ENCODE results near the gene SLC35A5. TPM values are rescaled to one million over a fixed set of nuclear protein-coding genes. Genes with fewer than 3 reads are reported as not detected.

The SLC35A5 gene
- total RNA-seq, 2 experiments from 2014 or later: 14.7 to 15.3 TPM

DNA sequence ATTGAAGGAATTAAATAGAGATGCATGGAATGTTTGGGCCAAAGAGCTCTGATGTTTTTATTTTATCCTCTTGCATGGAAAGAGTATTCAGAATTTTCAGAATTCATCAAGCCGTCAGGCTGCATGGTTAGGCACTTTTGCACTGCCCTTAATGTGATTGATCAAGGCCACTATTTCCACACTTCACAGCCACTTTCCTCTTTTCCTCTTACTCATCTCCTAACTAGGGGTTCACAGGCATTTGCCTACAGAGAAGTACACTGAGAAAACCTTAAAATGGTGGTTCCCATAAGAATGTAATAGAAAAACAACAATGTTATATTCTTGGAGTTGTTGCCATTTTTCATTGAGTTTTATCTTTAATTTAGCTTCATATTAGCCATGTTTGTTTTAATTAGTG, 10.9 kb downstream of the SLC35A5 start:
- CTCF ChIA-PET: no interaction called here
- Mint-ChIP-seq H3K4me3 (no peak overlapping the region), H3K36me3 (ENCODE audit: low read depth) (peaks cover 13% of the 10 kb centered on the region), H3K9me3 (no peaks in the 10 kb centered on the region), H3K4me1 (ENCODE audit: low read depth) (peaks cover 6% of the 10 kb centered on the region), H3K27ac (no peak overlapping the region), H3K27me3 (no peaks in the 10 kb centered on the region)
- TF ChIP-seq, protein P1, sequence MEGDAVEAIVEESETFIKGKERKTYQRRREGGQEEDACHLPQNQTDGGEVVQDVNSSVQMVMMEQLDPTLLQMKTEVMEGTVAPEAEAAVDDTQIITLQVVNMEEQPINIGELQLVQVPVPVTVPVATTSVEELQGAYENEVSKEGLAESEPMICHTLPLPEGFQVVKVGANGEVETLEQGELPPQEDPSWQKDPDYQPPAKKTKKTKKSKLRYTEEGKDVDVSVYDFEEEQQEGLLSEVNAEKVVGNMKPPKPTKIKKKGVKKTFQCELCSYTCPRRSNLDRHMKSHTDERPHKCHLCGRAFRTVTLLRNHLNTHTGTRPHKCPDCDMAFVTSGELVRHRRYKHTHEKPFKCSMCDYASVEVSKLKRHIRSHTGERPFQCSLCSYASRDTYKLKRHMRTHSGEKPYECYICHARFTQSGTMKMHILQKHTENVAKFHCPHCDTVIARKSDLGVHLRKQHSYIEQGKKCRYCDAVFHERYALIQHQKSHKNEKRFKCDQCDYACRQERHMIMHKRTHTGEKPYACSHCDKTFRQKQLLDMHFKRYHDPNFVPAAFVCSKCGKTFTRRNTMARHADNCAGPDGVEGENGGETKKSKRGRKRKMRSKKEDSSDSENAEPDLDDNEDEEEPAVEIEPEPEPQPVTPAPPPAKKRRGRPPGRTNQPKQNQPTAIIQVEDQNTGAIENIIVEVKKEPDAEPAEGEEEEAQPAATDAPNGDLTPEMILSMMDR (IDR thresholded peaks at IDR 0.05): no peak
- POLR2A ChIA-PET: no interaction called here
- ATAC-seq (no peak), DNase-seq (no peak)
- intact Hi-C loops (cut with micrococcal nuclease): no loop called here

DNA sequence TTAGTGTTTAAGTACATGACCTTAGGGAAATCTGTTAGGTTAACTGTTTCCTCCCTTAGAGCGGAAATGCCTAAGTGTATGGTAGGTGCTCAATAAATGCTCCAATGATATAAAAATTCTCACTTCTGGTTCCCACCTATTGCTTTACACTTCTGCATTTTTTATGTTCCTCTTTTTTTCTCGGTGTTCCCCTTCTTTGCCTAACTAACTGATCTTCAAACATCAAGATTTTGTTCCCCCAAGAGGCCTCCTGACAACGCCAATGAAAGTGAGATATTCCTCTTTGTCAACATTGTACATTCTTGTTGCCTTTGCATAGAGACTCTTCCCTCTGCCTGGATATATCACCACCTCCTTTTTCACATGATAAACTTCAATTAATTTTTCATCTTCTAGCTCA, 17.4 kb downstream of the SLC35A5 start:
- CTCF ChIA-PET: interaction anchor here (1.7 to 2.0 kb wide), 2 partner anchors 64 to 400 kb away, joined by 5 to 6 read pairs; no protein-coding TSS in a partner anchor
- H3K4me3 Mint-ChIP-seq: no peak overlapping the region
- H3K27ac Mint-ChIP-seq: no peak overlapping the region
- no peaks in the 10 kb centered on the region for H3K9me3 Mint-ChIP-seq
- POLR2A ChIA-PET: no interaction called here
- H3K36me3 Mint-ChIP-seq (ENCODE audit: low read depth): peaks cover 10% of the 10 kb centered on the region
- TF ChIP-seq, protein P1 (IDR thresholded peaks at IDR 0.05): no peak
- ATAC-seq (no peak), DNase-seq (no peak)
- H3K4me1 Mint-ChIP-seq (ENCODE audit: low read depth): peaks cover 4% of the 10 kb centered on the region
- intact Hi-C loops (cut with micrococcal nuclease): no loop called here
- no peaks in the 10 kb centered on the region for H3K27me3 Mint-ChIP-seq

DNA sequence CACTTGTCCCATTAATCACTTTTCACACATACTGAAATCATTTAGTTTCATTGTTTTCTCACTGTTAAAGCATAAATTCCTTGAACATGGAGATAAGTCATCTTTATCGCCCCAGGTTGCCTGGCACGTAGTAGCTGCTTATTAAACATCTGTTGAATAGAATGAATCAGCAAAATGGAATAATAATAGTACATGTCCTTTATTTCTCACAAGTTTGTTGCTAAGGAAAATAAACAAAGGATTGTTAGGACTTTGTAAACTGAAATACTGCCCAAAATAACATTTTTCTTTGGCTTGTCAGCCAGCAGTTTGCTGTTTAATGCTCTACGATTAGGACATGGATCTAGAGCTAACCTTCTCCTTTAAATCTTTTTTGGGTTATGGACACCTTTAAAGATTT, 17.9 kb downstream of the SLC35A5 start:
- ATAC-seq (no peak), DNase-seq (no peak)
- intact Hi-C loops (cut with micrococcal nuclease): no loop called here
- H3K9me3 Mint-ChIP-seq: no peaks in the 10 kb centered on the region
- TF ChIP-seq, protein P1 (IDR thresholded peaks at IDR 0.05): no peak
- ChIA-PET CTCF (interaction anchor here (0.7 to 2.0 kb wide), 3 partner anchors 64 to 399 kb away, joined by 3 to 6 read pairs (median 5); no protein-coding TSS in a partner anchor), POLR2A (no interaction called here)
- peaks cover 10% of the 10 kb centered on the region for H3K36me3 Mint-ChIP-seq (ENCODE audit: low read depth)
- H3K4me3 Mint-ChIP-seq: no peak overlapping the region
- peaks cover 4% of the 10 kb centered on the region for H3K4me1 Mint-ChIP-seq (ENCODE audit: low read depth)
- H3K27me3 Mint-ChIP-seq: no peaks in the 10 kb centered on the region
- H3K27ac Mint-ChIP-seq: no peak overlapping the region

DNA sequence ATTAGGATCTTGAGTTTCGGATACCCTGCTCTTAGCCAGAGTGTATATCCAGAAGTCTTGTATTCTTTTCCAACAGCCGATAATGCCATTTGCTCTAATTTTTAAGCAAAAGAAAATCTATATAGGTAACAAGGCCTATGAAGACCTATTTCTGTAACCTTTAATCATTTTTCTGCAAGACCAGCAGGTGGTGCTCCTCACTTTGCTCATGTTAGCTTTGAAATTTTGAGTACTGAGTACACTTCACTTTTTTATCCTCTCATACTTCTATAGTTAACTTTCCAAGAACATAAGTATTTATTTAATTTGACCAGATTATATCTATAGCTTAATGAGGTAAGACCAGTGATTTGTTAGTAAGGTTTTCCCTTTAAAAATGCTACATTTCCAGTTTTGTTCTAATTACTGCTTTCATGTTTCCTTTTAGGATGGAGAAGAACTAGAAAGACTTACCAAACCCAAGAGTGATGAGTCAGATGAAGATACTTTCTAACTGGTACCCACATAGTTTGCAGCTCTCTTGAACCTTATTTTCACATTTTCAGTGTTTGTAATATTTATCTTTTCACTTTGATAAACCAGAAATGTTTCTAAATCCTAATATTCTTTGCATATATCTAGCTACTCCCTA, 20.5 kb downstream of the SLC35A5 start:
- H3K36me3 Mint-ChIP-seq (ENCODE audit: low read depth): peaks cover 21% of the 10 kb centered on the region
- ChIA-PET CTCF (interaction anchor here (0.6 to 3.4 kb wide), 29 partner anchors 12 to 405 kb away, joined by 3 to 28 read pairs (median 6); partner anchors contain the start of genes ATG3, SLC35A5 and SLC9C1), POLR2A (interaction anchor here (1.0 kb wide), 1 partner anchor 21 kb away, joined by 3 read pairs; the partner anchor contains the start of genes ATG3 and SLC35A5)
- no peak overlapping the region for H3K4me3 Mint-ChIP-seq
- intact Hi-C loops (cut with micrococcal nuclease): no loop called here
- no peaks in the 10 kb centered on the region for H3K9me3 Mint-ChIP-seq
- TF ChIP-seq, protein P1 (IDR thresholded peaks at IDR 0.05): peak; percentile 43
- H3K27ac Mint-ChIP-seq: no peak overlapping the region
- ATAC-seq (peak; percentile 55), DNase-seq (peak; percentile 24)
- no peaks in the 10 kb centered on the region for H3K27me3 Mint-ChIP-seq
- peaks cover 4% of the 10 kb centered on the region for H3K4me1 Mint-ChIP-seq (ENCODE audit: low read depth)

DNA sequence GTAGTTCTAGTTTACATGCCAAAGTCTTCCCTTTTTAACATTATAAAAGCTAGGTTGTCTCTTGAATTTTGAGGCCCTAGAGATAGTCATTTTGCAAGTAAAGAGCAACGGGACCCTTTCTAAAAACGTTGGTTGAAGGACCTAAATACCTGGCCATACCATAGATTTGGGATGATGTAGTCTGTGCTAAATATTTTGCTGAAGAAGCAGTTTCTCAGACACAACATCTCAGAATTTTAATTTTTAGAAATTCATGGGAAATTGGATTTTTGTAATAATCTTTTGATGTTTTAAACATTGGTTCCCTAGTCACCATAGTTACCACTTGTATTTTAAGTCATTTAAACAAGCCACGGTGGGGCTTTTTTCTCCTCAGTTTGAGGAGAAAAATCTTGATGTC, 21.3 kb downstream of the SLC35A5 start:
- no peaks in the 10 kb centered on the region for H3K9me3 Mint-ChIP-seq
- POLR2A ChIA-PET: no interaction called here
- no peaks in the 10 kb centered on the region for H3K27me3 Mint-ChIP-seq
- TF ChIP-seq, protein P1 (IDR thresholded peaks at IDR 0.05): no peak
- CTCF ChIA-PET: interaction anchor here (0.9 to 3.4 kb wide), 17 partner anchors 11 to 452 kb away, joined by 3 to 28 read pairs (median 8); partner anchors contain the start of gene SLC9C1
- H3K27ac Mint-ChIP-seq: no peak overlapping the region
- ATAC-seq (no peak), DNase-seq (no peak)
- H3K36me3 Mint-ChIP-seq (ENCODE audit: low read depth): peaks cover 25% of the 10 kb centered on the region
- no peak overlapping the region for H3K4me3 Mint-ChIP-seq
- intact Hi-C loops (cut with micrococcal nuclease): no loop called here
- peaks cover 8% of the 10 kb centered on the region for H3K4me1 Mint-ChIP-seq (ENCODE audit: low read depth)

Measured in activated CD8-positive, alpha-beta T cell treated with anti-CD3 and anti-CD28 coated beads for 36 hours (primary cell).